Hematopoietic multipotent progenitor cell treated with erythropoietin and hydrocortisone succinate and interleukin-3 and kit ligand, for 4 days (in vitro differentiated cells): ENCODE measurements around the gene SGF29.
"Not testable (repeated sequence)": the region's sequence is repeated elsewhere in the genome, so short reads cannot be mapped to it uniquely, and the experiment has no call there.

ENCODE experiments used
- DNase-seq: peaks from one replicate; pipeline ENCODE4 v3.0.0-alpha.2; 2015

SGF29 gene

DNA sequence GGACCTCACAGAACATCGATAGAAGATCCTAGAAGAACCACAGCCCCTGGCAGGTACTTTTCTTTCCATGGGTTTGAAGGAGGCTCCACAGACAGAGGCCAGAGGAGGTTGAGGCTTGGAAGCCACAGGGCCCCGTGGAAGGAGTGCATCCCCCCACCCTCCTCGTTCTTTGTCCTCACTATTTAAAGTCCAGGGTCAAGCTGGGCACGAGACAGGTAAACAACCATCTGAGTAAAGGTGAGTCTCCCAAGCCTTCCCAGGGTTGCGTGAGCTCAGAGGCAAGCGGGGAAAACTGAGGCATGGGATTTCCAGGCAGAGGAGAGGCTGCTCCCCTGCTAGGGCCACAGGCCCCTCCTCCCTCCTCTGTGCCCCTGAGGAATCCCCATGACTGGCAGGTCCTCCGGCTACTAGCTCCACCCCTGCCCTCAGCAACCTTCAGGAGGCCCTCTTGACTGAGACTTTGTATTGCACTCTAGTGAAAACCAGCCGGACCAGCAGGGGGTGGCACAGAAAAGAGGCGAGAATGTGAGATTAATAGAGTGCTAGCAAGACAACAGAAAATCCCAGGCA, 44.1 kb downstream of the SGF29 start:
- peak; percentile 82 for DNase-seq

DNA sequence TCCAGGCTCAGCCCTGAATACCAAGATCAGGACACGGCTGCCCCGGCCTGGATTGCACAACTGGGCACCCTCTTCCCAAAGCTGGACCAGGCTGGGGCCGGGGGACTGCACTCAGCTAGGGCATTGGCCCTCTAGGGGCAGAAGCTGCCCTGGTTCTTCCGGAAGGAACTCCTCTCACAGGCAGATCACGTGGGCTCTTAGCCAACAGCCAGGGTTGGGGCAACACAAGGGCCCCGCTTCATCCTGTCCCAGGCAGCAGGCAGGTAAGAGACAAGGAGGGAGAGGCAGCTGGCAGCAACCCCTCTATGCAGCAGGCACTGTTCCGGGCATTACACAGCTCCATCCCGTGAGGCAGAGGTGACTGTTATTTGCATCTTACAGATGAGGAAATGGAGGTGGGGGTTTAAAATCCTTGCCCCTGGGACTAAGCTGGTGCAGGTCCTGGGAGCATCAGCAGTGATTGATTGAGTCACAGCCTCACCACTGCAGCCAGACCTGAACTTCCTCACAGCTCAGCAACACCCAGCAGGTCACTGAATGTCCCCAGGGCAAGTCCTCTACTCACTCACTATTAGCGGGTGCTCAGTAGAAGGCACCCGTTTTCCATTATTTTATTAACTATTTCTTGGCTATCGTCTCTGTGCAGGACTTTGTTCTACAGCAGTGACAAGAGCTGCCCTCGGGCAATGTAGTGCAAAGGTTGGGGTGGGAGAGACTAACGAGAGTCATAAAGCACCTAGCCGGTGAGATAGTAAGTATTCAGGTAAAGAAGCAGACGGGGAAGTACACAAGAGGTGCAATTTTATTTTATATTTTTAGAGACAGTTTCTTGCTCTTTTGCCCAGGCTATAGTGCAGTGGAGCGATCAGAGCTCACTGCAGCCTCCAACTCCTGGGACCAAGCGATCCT, 45.9 kb downstream of the SGF29 start:
- not testable (repeated sequence) for DNase-seq

DNA sequence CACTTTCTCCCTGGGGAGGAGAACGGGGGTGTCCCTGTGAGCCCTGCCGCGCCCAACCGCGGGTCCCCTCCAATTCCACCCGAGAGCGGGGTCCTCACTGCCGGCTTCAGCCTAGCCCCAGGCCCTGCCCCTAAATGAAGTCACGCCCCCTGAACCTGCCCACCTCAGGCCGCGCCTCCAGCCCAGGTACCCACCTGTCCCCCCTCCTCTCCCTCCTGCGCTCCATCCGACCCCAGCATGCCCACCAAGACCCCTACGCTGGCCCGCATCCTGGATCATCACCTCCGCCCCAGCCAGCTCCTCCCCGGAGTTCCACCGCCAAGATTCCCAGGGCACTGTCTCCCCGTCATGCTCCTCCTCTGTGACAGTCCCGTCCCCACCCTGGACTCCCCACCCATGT, 47.2 kb downstream of the SGF29 start:
- not testable (repeated sequence) for DNase-seq

DNA sequence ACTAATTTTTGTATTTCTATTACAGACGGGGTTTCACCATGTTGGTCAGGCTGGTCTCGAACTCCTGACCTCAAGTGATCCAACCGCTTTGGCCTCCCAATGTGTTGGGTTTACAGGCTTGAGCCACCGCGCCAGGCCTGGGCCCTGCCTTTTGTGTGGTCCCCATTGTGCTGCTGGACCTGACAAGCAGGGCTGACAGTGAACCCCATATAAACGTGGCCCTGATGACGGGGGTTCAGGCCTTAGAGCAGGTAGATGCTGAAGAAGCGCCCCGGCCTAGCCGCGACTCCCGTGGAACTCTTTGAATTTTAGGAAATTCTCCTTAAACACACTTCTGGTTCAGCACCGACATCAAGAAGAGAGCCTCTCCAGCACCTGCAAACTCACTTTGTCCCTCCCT, 47.9 kb downstream of the SGF29 start:
- not testable (repeated sequence) for DNase-seq

DNA sequence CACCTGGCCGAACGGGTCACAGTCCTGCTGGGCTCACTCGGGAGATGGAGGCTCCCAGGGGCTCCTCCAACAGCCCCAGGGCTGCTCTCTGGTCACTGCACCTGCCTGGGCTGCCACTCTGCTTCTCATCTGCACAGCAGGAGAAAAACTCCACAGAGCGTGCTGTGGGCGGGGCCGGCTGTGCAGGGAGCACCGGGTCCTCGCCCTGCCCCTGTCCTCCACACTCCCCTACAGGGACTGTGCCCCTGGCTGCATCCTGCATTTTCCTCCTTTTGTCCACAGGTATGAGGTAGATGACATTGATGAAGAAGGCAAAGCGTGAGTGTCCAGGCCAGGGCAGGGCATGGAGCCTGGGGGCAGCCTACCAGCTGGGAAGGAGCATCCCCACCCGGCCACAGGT, 48.3 kb downstream of the SGF29 start:
- not testable (repeated sequence) for DNase-seq

DNA sequence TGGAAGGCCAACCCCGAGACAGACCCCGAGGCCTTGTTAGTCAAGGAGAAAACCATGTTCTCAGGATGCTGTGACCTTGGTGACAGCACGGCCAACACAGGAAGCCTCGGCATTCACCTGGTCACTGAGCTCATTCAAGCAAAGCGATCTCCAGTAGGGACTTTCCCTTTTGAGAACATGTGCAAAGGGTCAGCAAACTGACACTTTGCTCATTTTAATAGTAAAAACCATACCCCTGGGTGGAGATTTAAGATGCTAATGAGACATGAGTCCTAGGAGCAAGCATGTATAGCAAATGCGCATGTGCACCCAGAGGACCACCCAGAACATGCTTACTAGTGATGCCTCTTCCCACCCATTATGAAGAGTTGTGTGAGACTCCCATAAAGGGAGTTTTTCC, 48.8 kb downstream of the SGF29 start:
- no peak for DNase-seq

DNA sequence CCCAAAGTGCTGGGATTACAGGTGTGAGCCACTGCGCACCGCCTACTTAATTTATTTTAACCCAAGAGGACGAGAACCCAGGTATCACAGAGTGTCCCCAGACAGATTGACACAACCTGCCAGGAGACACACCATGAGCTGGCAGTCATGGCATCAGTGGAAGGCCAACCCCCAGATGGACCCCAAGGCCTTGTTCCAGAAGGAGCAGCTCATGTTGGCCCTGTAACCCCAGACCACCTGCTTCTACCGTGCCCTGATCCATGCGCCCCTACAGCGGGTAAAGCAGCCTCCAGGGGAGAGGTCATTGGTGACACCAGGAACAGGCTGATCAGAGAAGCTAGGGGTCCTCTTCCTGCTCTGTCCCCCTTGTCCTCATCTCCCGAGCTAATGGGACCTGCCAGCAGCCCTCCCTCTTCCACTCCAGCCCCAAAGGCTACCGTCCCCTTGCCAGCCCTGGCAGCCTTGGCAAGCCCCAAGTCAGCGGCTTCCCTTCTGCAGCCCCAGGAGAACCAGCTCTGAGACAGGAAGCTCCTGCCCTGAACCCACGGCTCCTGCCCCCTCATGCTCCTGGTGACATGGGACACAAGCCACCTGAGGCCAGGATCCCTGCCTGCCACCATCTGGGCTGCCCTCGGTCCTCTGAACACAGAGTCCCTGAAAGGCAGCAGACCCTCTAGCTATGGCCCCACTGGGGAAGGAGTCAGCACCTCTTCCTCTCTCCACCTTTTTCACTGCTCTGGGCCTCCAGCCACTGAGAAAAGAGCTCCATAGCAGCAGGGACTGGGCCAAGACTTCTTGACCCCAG, 49.9 kb downstream of the SGF29 start:
- DNase-seq: no peak

DNA sequence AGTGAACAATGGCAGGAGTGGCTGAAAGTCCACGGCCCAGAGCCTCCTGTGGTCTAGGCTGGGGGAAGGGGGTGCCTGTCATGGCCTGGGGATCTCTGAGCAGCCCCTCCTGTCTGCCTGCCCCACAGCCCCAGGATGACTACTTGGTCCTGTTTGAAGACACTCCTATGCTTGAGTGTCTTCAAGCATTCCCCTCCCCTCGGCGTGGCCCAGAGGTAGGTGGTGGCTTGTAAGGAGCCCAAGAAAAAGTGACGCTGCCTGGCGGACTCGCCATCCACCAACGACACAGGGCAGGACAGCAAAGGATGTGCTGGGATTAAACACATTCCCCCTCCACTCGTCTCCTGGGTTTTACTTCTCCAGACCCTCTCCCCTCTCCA, 50.5 kb downstream of the SGF29 start:
- DNase-seq: no peak

DNA sequence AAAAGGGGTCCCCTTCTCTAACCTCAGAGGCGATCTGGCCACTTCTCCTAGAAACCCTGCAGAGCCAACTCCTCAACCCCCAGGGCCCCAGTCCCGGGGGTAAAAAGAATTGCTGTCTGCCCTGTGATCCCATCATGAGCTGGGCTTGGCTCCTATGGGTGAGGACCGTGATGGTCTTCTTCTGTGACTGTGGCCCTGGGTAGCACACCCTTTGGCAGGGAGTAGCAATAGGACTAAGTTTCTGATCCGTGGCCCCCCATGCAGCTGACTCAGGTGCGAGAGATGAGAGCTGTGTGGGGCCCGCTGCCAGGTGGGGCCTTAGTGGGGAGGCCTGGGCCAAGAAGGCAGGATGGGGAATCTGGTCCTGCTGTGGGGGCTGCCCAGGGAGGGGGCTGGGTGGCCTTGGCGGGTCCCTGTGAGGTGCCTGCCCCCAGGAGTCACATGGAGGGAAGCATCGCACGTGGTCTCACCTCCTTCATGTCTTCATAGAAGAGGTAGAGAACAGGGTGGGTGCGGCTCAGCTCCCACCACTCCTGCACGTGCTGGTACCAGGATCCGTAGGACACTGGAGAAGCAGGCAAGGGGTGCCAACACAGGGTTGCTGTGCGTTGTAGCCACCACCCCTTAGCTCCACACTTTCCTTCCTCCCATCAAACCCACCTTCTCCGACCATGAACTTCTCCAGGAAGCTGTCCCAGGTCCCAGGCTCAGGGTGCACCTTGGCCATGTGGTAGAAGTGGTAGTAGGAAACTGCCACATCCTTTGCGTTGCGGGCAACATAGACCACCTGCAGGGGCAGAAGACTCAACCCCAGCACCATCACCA, 52.8 kb downstream of the SGF29 start:
- DNase-seq: no peak

DNA sequence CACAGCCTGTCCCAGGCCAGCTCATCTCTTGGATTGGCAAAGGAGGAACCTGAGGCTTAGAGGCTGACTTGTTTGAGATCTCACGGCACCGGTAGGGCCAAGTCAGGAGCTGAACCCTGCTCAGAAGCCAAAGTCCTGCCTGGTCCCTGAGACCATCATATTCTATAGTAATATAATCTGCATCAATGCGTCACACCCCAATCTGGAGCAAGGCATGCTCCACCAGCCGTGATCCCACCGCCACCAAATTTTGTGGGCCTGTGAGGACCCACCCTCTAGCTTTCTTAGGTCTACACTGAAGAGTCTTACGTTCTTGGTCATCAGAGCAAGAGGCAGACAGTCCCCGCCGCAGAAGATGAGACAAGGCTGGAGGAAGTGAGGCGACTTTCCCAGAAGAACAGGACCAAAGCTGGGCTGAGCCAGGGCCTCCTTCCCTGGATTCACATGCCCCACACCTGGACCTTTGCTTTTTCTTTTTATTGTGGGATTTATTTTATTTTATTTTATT, 53.5 kb downstream of the SGF29 start:
- DNase-seq: no peak

DNA sequence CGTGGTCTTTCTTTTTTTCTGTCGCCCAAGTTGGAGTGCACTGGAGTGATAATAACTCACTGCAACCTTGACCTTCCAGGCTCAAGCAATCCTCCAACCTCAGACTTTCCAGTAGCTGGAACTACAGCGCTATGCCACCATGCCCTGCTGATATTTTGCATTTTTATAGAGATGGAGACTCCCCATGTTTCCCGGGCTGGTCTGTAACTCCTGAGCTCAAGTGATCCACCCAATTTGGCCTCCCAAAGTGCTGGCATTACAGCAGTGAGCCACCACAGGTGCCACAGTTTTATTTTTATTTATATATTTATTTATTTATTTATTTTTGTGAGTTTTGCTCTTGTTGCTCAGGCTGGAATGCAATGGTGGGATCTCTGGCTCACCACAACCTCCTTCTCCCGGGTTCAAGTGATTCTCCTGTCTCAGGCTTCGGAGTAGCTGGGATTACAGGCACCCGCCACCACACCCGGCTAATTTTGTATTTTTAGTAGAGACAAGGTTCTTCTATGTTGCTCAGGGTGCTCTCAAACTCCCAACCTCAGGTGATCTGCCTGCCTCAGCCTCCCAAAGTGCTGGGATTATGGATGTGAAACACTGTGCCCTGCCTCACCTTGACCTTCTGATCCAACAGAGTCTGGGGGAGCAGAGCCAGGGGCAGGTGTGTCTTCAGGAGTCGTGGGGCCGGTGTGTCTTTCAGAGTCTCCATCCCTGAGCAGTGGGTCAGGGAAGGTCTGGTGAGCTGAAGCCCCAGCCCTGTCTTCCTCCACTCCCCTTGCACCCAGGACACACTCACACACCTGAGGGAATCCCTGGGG, 54.2 kb downstream of the SGF29 start:
- not testable (repeated sequence) for DNase-seq

DNA sequence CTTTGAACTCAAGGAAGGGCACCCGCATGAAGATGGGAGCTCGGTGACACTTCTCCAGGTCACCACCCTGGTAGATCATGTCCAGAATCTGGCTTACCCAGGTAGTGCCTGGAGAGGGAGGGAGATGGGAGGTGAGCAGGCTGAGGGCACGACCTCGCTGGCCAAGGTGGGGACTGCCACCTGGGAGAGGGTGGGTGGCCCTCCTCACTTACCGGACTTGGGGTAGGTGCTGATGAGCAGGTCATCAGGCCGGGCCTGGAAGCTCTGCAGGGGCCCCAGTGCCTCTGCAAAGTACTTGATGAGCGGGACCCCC, 54.7 kb downstream of the SGF29 start:
- not testable (repeated sequence) for DNase-seq

DNA sequence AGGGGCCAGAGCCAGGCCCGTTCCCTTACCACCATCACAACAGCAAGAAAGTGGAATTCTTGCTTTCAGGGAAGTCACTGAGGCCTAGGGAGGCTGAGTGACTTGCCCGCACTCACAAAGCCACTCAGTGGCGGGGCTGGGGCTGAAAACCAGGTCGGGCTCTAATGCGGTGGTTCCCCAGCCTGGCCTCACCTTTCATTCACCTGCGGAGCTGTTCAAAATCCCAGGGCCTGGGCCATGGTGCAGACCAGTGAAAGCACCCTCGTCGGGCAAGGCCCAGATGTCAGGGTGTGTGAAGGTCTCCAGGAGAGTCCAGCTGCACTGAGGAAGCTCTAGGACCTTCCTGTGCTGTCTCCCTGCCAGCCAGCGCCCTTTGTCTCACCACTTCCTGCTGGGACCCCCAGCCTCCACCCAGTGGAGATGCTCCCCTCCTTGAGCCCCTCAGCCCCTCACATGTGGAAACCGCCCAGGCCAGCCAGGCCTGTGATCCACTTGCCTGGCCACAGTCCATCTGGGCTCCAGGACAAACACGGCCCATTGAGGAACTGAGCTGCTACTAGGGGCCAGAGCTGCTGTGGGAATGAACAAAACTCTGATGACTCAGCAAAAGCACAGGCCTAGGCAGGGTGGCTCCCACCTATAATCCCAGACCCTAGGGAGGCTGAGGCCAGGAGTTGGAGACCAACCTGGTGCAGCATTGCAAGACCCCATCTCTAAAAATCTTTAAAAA, 55.3 kb downstream of the SGF29 start:
- not testable (repeated sequence) for DNase-seq

DNA sequence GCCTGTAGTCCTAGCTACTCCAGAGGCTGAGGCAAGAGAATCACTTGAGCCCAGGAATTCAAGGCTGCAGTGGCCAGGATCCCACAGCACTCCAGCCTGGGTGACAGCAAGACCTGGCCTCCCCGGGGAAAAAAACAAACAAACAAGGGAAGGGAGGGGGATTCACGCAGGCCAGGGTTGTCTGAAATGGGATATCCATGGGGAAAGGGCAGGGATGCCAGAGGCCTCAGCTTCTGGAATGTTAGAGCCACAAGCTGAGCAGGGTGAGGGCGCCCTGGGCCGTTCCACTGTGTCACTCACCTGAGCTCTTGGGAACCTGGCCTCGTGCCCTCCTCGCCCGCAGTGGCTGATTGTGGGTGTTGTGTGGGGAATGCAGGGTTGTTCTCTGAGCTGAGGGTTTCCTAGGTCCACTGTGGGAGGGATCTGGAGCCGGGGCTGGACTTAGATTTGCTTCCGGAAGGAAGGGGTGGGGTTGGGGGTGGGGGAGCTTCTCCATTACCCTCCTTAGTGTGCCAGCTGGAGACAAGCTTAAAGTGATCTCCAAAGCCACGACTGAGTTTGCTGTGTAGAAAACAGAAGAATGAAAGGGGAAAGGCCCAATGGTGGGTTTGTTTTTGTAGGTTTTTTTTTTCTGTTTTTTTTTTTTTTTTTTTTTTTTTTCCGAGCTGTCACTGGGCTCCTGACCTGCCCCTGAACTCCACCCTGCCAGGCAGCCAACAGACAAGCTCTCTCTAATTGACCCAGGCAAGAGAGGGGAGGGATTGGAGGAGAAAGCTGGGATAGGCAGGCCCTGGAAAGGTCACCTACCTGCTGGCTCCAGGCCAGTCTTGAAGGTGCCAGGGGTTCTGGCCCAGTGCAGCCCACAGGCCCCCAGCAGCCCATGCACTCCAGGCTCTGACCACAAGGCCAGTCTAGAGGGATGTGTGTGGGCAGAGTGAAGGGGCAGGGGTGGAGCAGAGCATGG, 56.2 kb downstream of the SGF29 start, which contains the start of gene SULT1A1:
Gene SULT1A1 (minus strand): TSS at position 414 of the 964 bp plus-strand sequence. CDS start 1,189 bp downstream, outside the sequence.
- DNase-seq: peak; percentile 80

DNA sequence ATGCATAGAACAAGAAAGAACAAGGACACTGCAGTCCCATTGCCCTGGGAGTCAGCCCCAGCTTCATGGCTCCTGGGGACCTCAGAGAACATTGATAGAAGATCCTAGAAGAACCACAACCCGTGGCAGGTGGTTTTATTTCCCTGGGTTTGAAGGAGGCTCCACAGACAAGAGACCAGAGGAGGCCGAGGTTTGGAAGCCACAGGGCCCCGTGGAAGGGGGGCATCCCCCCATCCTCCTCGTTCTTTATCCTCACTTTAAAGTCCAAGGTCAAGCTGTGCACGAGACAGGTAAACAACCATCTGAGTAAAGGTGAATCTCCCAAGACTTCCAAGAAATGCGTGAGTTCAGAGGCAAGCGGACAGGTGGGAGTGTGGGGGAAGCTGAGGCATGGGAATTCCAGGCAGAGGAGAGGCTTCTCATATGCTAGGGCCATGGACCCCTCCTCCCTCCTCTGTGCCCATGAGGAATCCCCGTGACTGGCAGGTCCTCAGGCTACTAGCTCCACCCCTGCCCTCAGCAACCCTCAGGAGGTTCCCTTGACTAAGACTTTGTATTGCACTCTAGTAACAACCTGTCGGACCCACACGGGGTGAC, 57.0 kb downstream of the SGF29 start:
- DNase-seq: no peak

DNA sequence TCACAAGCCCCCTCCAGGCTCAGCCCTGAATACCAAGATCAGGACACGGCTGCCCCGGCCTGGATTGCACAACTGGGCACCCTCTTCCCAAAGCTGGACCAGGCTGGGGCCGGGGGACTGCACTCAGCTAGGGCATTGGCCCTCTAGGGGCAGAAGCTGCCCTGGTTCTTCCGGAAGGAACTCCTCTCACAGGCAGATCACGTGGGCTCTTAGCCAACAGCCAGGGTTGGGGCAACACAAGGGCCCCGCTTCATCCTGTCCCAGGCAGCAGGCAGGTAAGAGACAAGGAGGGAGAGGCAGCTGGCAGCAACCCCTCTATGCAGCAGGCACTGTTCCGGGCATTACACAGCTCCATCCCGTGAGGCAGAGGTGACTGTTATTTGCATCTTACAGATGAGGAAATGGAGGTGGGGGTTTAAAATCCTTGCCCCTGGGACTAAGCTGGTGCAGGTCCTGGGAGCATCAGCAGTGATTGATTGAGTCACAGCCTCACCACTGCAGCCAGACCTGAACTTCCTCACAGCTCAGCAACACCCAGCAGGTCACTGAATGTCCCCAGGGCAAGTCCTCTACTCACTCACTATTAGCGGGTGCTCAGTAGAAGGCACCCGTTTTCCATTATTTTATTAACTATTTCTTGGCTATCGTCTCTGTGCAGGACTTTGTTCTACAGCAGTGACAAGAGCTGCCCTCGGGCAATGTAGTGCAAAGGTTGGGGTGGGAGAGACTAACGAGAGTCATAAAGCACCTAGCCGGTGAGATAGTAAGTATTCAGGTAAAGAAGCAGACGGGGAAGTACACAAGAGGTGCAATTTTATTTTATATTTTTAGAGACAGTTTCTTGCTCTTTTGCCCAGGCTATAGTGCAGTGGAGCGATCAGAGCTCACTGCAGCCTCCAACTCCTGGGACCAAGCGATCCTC, 58.9 kb downstream of the SGF29 start:
- DNase-seq: not testable (repeated sequence)

DNA sequence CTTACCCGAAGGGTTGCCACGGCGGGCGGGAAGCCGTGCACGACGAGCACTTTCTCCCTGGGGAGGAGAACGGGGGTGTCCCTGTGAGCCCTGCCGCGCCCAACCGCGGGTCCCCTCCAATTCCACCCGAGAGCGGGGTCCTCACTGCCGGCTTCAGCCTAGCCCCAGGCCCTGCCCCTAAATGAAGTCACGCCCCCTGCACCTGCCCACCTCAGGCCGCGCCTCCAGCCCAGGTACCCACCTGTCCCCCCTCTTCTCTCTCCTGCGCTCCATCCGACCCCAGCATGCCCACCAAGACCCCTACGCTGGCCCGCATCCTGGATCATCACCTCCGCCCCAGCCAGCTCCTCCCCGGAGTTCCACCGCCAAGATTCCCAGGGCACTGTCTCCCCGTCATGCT, 60.2 kb downstream of the SGF29 start:
- not testable (repeated sequence) for DNase-seq

DNA sequence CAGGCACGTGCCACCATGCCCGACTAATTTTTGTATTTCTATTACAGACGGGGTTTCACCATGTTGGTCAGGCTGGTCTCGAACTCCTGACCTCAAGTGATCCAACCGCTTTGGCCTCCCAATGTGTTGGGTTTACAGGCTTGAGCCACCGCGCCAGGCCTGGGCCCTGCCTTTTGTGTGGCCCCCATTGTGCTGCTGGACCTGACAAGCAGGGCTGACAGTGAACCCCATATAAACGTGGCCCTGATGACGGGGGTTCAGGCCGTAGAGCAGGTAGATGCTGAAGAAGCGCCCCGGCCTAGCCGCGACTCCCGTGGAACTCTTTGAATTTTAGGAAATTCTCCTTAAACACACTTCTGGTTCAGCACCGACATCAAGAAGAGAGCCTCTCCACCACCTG, 60.8 kb downstream of the SGF29 start:
- not testable (repeated sequence) for DNase-seq
